ENCODE results near the gene TNP2.

DNA sequence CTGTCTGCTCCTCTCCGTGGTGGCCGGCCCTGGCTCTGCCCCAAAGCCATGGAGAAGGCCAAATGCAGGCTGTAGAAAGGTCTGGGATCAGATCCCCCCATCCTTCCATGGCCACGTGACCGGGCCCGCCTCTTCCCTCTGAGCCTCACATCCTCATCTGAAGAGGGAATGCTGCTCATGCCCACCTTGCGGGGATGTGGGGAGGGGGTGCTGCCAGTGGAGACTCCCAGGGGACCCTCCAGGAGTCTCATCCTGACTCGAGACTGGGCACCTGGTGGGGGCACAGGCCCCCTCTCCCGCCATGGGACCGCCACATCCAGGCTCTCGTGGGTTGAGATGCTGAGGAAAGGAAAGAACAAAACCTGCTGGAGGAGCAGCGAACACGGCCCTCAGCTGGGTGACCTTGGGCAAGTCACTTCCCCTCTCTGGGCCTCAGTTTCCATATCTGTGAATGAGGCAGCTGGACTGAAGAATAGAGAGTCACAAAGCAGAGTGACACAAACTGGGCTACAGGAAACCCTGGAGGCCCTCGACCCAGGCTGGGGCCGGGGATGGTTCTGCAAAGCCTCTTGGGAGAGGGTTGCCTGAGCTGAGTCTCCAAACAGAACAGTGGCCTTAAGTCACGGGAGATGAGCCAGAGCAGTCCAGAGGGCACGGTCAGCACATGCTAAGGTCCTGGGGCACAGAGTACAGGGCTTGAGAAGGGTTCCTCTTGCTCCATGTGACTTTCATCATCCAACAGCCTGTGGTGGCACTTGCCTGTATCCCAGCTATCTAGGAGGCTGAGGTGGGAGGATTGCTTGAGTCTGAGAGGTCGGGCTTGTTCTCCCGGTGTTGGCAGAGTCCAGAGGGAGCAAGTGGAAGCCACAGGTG, 43.2 kb downstream of the TNP2 start:
- TF ChIP-seq, protein P1, sequence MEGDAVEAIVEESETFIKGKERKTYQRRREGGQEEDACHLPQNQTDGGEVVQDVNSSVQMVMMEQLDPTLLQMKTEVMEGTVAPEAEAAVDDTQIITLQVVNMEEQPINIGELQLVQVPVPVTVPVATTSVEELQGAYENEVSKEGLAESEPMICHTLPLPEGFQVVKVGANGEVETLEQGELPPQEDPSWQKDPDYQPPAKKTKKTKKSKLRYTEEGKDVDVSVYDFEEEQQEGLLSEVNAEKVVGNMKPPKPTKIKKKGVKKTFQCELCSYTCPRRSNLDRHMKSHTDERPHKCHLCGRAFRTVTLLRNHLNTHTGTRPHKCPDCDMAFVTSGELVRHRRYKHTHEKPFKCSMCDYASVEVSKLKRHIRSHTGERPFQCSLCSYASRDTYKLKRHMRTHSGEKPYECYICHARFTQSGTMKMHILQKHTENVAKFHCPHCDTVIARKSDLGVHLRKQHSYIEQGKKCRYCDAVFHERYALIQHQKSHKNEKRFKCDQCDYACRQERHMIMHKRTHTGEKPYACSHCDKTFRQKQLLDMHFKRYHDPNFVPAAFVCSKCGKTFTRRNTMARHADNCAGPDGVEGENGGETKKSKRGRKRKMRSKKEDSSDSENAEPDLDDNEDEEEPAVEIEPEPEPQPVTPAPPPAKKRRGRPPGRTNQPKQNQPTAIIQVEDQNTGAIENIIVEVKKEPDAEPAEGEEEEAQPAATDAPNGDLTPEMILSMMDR (conservative IDR thresholded peaks at IDR 0.05; ENCODE audit: low read depth, low read length), result no peak
- no peak for TF ChIP-seq FOS (IDR thresholded peaks at IDR 0.05; ENCODE audit: low read depth, low read length)
- no peak for TF ChIP-seq RAD21 (IDR thresholded peaks at IDR 0.05; ENCODE audit: low read length)
- no peak for TF ChIP-seq MAFK (IDR thresholded peaks at IDR 0.05; ENCODE audit: low read depth, low read length)
- TF ChIP-seq POLR2A (IDR thresholded peaks at IDR 0.05; ENCODE audit: low read depth, low read length), result no peak
- TF ChIP-seq RFX5 (IDR thresholded peaks at IDR 0.05; ENCODE audit: low read depth, low read length), result no peak
- TF ChIP-seq USF2 (IDR thresholded peaks at IDR 0.05; ENCODE audit: low read depth, low read length), result no peak
- no peak for TF ChIP-seq ELK1 (IDR thresholded peaks at IDR 0.05; ENCODE audit: borderline replicate concordance, low read depth, low read length)
- TF ChIP-seq RCOR1 (IDR thresholded peaks at IDR 0.05; ENCODE audit: insufficient replicate concordance, low read length), result no peak
- TF ChIP-seq SMC3 (IDR thresholded peaks at IDR 0.05; ENCODE audit: low read depth, low read length), result no peak
- TF ChIP-seq CEBPB (IDR thresholded peaks at IDR 0.05; ENCODE audit: low read depth, low read length), result no peak
